Keratinocyte (primary cell): ENCODE data around the gene ZCWPW1. TPM values are rescaled to one million over a fixed set of nuclear protein-coding genes. Genes with fewer than 3 reads are reported as not detected.
"Not testable (repeated sequence)": the region's sequence is repeated elsewhere in the genome, so short reads cannot be mapped to it uniquely, and the experiment has no call there.

ENCODE experiments used
- DNase-seq: peaks from one replicate; pipeline ENCODE4 v3.0.0-alpha.2; 2011; ENCODE audit warnings: low read depth, missing footprints, low spot score
- FAIRE-seq: peaks from 2 replicates; lab custom pipeline; 2011; peaks lifted over from hg19 to GRCh38; lab: Jason Lieb, UNC
- H2AFZ ChIP-seq: 2 replicates; pipeline ENCODE4 v1.6.0; 2012; ENCODE audit warnings: low read length, control low read depth, inconsistent platforms; ENCODE audit not compliant: control insufficient read depth
- H3K27ac ChIP-seq: 2 replicates; pipeline ENCODE4 v1.5.1; 2011; ENCODE audit warnings: low read length; ENCODE audit not compliant: control insufficient read depth, insufficient read depth
- H3K27me3 ChIP-seq: 3 replicates; pipeline ENCODE4 v1.6.0; 2011; ENCODE audit warnings: low read length; ENCODE audit not compliant: control insufficient read depth, insufficient read depth; ENCODE audit errors: extremely low read depth
- H3K36me3 ChIP-seq, 2 experiments: 2 replicates in 1 of 2; 3 replicates in 1 of 2; pipeline ENCODE4 v1.5.1; 2011; ENCODE audit warnings: low read length in 2 of 2, mild to moderate bottlenecking in 1 of 2; ENCODE audit not compliant: control insufficient read depth in 2 of 2, insufficient read depth in 2 of 2; ENCODE audit errors: extremely low read depth in 1 of 2
- H3K4me1 ChIP-seq: 3 replicates; pipeline ENCODE4 v1.5.1; 2011; ENCODE audit warnings: low read length; ENCODE audit not compliant: control insufficient read depth, insufficient read depth; ENCODE audit errors: extremely low read depth
- H3K4me2 ChIP-seq: 3 replicates; pipeline ENCODE4 v1.6.0; 2011; ENCODE audit warnings: low read depth, low read length; ENCODE audit not compliant: control insufficient read depth, insufficient read depth; ENCODE audit errors: extremely low read depth
- H3K4me3 ChIP-seq, 3 experiments: fragments of 200-600 bp in 1 of 3; sonication (generic) in 1 of 3; 2 replicates in 2 of 3; 3 replicates in 1 of 3; pipeline ENCODE4 v1.5.1; 2011 to 2016; ENCODE audit warnings: low read length in 3 of 3, mild to moderate bottlenecking in 3 of 3, control low read depth in 2 of 3, inconsistent platforms in 1 of 3, low read depth in 1 of 3, mixed read lengths in 1 of 3, mixed run types in 1 of 3, moderate library complexity in 1 of 3; ENCODE audit not compliant: control insufficient read depth in 2 of 3, insufficient read depth in 2 of 3; ENCODE audit errors: extremely low read depth in 1 of 3
- H3K79me2 ChIP-seq: 2 replicates; pipeline ENCODE4 v1.6.0; 2012; ENCODE audit warnings: low read length; ENCODE audit not compliant: control insufficient read depth, insufficient read depth
- H3K9ac ChIP-seq: 3 replicates; pipeline ENCODE4 v1.6.0; 2011; ENCODE audit warnings: low read length; ENCODE audit not compliant: control insufficient read depth, insufficient read depth; ENCODE audit errors: extremely low read depth
- H3K9me1 ChIP-seq: 3 replicates; pipeline ENCODE4 v1.6.0; 2011; ENCODE audit warnings: low read length; ENCODE audit not compliant: control insufficient read depth, insufficient read depth; ENCODE audit errors: extremely low read depth
- H3K9me3 ChIP-seq: 2 replicates; pipeline ENCODE4 v1.5.1; 2012; ENCODE audit warnings: low read depth, low read length; ENCODE audit not compliant: control insufficient read depth
- H4K20me1 ChIP-seq: 3 replicates; pipeline ENCODE4 v1.6.0; 2011; ENCODE audit warnings: low read length; ENCODE audit not compliant: control insufficient read depth, insufficient read depth; ENCODE audit errors: extremely low read depth
- EZH2 ChIP-seq: IDR thresholded peaks from one replicate; pipeline ENCODE4 v1.6.1; 2012; ENCODE audit warnings: inconsistent platforms, mild to moderate bottlenecking, low read length, moderate library complexity
- dilution Hi-C: fragments of 300-500 bp; cut with MboI; formaldehyde crosslinking; loops from one replicate; pipeline ENCODE4 v1.7.0; 2020; ENCODE audit warnings: low sequenced_read_pairs; ENCODE audit not compliant: extremely low pct_ligation_motif_present
- polyA plus RNA-seq, 5 experiments: library from polyadenylated mRNA; depleted of rRNA in 3 of 5; stranded (reverse) in 3 of 5; stranded (forward) in 1 of 5; unstranded in 1 of 5; fragments of >200 nt; gene quantifications; 1 replicate in 1 of 5; 2 replicates in 3 of 5; 3 replicates in 1 of 5; pipeline versions ENCODE4 v1.2.1 to v1.2.3, GENCODE V29; 2011 to 2012; ENCODE audit warnings: missing spikeins in 2 of 5, low read depth in 1 of 5, low replicate concordance in 1 of 5
- TF ChIP-seq, protein P1 (sequence below), 3 experiments: IDR thresholded peaks in 1 of 3; conservative IDR thresholded peaks in 1 of 3; optimal IDR thresholded peaks in 1 of 3; 2 replicates in 2 of 3; 3 replicates in 1 of 3; pipeline versions ENCODE3 to v1.5.1; 2011; ENCODE audit warnings: low read length in 3 of 3, mild to moderate bottlenecking in 3 of 3, moderate library complexity in 2 of 3, control low read depth in 1 of 3, inconsistent platforms in 1 of 3; ENCODE audit not compliant: insufficient read depth in 2 of 3; ENCODE audit errors: extremely low read depth in 1 of 3

Gene ZCWPW1
- polyA plus RNA-seq, 1 donor (not counting 4 experiments of a cell fraction or from before 2014, with no cell fraction given), result 1.4 TPM

DNA sequence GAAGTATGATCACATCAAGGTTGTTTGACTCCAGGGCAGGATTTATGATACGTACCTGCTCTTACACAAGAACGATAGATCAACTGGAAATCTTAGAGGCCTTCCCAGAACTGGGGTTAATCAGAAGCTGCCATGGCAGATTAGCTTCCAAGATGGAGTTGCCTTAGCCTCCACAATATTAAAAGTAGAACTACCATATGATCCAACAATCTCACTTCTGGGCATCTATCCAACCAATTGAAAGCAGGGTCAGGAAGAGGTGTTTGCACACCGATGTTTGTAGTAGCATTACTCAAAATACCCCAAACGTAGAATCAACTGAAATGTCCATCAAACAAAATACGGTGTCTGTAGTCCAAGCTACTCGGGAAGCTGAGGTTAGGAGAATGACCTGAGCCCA lies 64.0 kb downstream of the ZCWPW1 start:
- H3K9ac ChIP-seq, result no peak overlapping the region
- H3K4me1 ChIP-seq, result no peaks in the 10 kb centered on the region
- TF ChIP-seq EZH2, result no peak
- TF ChIP-seq, protein P1, sequence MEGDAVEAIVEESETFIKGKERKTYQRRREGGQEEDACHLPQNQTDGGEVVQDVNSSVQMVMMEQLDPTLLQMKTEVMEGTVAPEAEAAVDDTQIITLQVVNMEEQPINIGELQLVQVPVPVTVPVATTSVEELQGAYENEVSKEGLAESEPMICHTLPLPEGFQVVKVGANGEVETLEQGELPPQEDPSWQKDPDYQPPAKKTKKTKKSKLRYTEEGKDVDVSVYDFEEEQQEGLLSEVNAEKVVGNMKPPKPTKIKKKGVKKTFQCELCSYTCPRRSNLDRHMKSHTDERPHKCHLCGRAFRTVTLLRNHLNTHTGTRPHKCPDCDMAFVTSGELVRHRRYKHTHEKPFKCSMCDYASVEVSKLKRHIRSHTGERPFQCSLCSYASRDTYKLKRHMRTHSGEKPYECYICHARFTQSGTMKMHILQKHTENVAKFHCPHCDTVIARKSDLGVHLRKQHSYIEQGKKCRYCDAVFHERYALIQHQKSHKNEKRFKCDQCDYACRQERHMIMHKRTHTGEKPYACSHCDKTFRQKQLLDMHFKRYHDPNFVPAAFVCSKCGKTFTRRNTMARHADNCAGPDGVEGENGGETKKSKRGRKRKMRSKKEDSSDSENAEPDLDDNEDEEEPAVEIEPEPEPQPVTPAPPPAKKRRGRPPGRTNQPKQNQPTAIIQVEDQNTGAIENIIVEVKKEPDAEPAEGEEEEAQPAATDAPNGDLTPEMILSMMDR (optimal IDR thresholded peaks at IDR 0.05 in 1 of 3, IDR thresholded peaks at IDR 0.05 in 1 of 3, conservative IDR thresholded peaks at IDR 0.05 in 1 of 3; ENCODE audit: extremely low read depth in 1 of 3, insufficient read depth in 2 of 3, low read length in 3 of 3), result no peak
- H3K9me3 ChIP-seq, result no peaks in the 10 kb centered on the region
- H4K20me1 ChIP-seq, result no peaks in the 10 kb centered on the region
- no peak for DNase-seq
- no peaks in the 10 kb centered on the region for H3K27me3 ChIP-seq
- H3K79me2 ChIP-seq, result no peaks in the 10 kb centered on the region
- no peak for FAIRE-seq
- no peak overlapping the region for H3K4me3 ChIP-seq
- H3K4me2 ChIP-seq, result no peak overlapping the region
- dilution Hi-C loops, result no loop called here
- no peaks in the 10 kb centered on the region for H3K9me1 ChIP-seq
- no peak overlapping the region for H3K27ac ChIP-seq
- peaks cover 17 to 20% of the 10 kb centered on the region in 2 experiments for H3K36me3 ChIP-seq
- no peak overlapping the region for H2AFZ ChIP-seq

- dilution Hi-C loops, H3K9ac ChIP-seq, H3K4me1 ChIP-seq, H4K20me1 ChIP-seq, H2AFZ ChIP-seq, H3K27ac ChIP-seq, H3K4me2 ChIP-seq, FAIRE-seq, H3K79me2 ChIP-seq, H3K4me3 ChIP-seq, H3K9me1 ChIP-seq, H3K27me3 ChIP-seq, DNase-seq, H3K9me3 ChIP-seq: not testable (repeated sequence)
- H3K36me3 ChIP-seq, result peaks cover 24 to 27% of the 10 kb centered on the region in 2 experiments
Measured at GRCh38 chr7:100363797-100364196, 64.7 kb downstream of the ZCWPW1 start.

- Histone ChIP-seq H3K27ac (no peak overlapping the region), H3K79me2 (no peaks in the 10 kb centered on the region), H3K4me1 (no peaks in the 10 kb centered on the region), H3K9ac (no peak overlapping the region), H3K36me3 (peaks cover 27 to 31% of the 10 kb centered on the region in 2 experiments), H4K20me1 (no peaks in the 10 kb centered on the region), H3K9me1 (no peaks in the 10 kb centered on the region), H2AFZ (no peak overlapping the region), H3K9me3 (no peaks in the 10 kb centered on the region), H3K4me2 (no peak overlapping the region), H3K4me3 (no peak overlapping the region), H3K27me3 (no peaks in the 10 kb centered on the region)
- no peak for FAIRE-seq
- TF ChIP-seq EZH2, result no peak
- TF ChIP-seq, protein P1 (optimal IDR thresholded peaks at IDR 0.05 in 1 of 3, IDR thresholded peaks at IDR 0.05 in 1 of 3, conservative IDR thresholded peaks at IDR 0.05 in 1 of 3; ENCODE audit: extremely low read depth in 1 of 3, insufficient read depth in 2 of 3, low read length in 3 of 3), result no peak
- dilution Hi-C loops, result no loop called here
- no peak for DNase-seq
Measured at GRCh38 chr7:100363098-100363497, 65.4 kb downstream of the ZCWPW1 start.
